NOMO-1 treated with dmso at 0.1 percent for 144 hours (cell line): Measurements from ENCODE around the gene CYP17A1.
"Not testable (repeated sequence)": the region's sequence is repeated elsewhere in the genome, so short reads cannot be mapped to it uniquely, and the experiment has no call there.

Experiments
- DNase-seq: peaks from one replicate; lab custom pipeline; 2025; ENCODE audit not compliant: unreplicated experiment; lab: John Stamatoyannopoulos, UW

Gene CYP17A1

GRCh38 chr10:102835007-102835482 lies 2.2 kb downstream of the CYP17A1 start:
- peak; percentile 57 for DNase-seq

GRCh38 chr10:102834143-102834542 lies 3.1 kb downstream of the CYP17A1 start:
- DNase-seq, result no peak

- no peak for DNase-seq
Measured at GRCh38 chr10:102832987-102833386, 4.2 kb downstream of the CYP17A1 start.

- DNase-seq, result no peak
Measured at GRCh38 chr10:102832248-102832647, 5.0 kb downstream of the CYP17A1 start.

- DNase-seq, result no peak
Measured at GRCh38 chr10:102831322-102832071, 5.7 kb downstream of the CYP17A1 start.

GRCh38 chr10:102827597-102827975 lies 9.6 kb downstream of the CYP17A1 start:
- no peak for DNase-seq

GRCh38 chr10:102826148-102826796 lies 10.9 kb downstream of the CYP17A1 start:
- no peak for DNase-seq

- DNase-seq, result no peak
Measured at GRCh38 chr10:102824664-102825063, 12.5 kb downstream of the CYP17A1 start.

GRCh38 chr10:102822222-102822621 lies 15.0 kb downstream of the CYP17A1 start:
- DNase-seq, result no peak

- not testable (repeated sequence) for DNase-seq
Measured at GRCh38 chr10:102820008-102820407, 17.2 kb downstream of the CYP17A1 start.

- peak; percentile 35 for DNase-seq
Measured at GRCh38 chr10:102819054-102819453, 18.2 kb downstream of the CYP17A1 start.

- no peak for DNase-seq
Measured at GRCh38 chr10:102817175-102817574, 20.0 kb downstream of the CYP17A1 start.

- peak; percentile 42 for DNase-seq
Measured at GRCh38 chr10:102815790-102816549, 21.2 kb downstream of the CYP17A1 start.

GRCh38 chr10:102814873-102815661 lies 22.1 kb downstream of the CYP17A1 start:
- DNase-seq, result no peak

- DNase-seq, result no peak
Measured at GRCh38 chr10:102814453-102814871, 22.8 kb downstream of the CYP17A1 start.

- DNase-seq, result peak; percentile 30
Measured at GRCh38 chr10:102813734-102814452, 23.3 kb downstream of the CYP17A1 start.

- DNase-seq, result no peak
Measured at GRCh38 chr10:102813017-102813541, 24.1 kb downstream of the CYP17A1 start.

- peak; percentile 75 for DNase-seq
Measured at GRCh38 chr10:102812231-102812876, 24.9 kb downstream of the CYP17A1 start.

GRCh38 chr10:102811346-102811745 lies 25.9 kb downstream of the CYP17A1 start:
- DNase-seq, result no peak
